ENCODE results near the gene SLC9B2. TPM values are rescaled to one million over a fixed set of nuclear protein-coding genes. Genes with fewer than 3 reads are reported as not detected.
"Not testable (repeated sequence)": the region's sequence is repeated elsewhere in the genome, so short reads cannot be mapped to it uniquely, and the experiment has no call there.

Gene SLC9B2
- total RNA-seq, 1 experiment from 2014 or later = 5.0 TPM

DNA sequence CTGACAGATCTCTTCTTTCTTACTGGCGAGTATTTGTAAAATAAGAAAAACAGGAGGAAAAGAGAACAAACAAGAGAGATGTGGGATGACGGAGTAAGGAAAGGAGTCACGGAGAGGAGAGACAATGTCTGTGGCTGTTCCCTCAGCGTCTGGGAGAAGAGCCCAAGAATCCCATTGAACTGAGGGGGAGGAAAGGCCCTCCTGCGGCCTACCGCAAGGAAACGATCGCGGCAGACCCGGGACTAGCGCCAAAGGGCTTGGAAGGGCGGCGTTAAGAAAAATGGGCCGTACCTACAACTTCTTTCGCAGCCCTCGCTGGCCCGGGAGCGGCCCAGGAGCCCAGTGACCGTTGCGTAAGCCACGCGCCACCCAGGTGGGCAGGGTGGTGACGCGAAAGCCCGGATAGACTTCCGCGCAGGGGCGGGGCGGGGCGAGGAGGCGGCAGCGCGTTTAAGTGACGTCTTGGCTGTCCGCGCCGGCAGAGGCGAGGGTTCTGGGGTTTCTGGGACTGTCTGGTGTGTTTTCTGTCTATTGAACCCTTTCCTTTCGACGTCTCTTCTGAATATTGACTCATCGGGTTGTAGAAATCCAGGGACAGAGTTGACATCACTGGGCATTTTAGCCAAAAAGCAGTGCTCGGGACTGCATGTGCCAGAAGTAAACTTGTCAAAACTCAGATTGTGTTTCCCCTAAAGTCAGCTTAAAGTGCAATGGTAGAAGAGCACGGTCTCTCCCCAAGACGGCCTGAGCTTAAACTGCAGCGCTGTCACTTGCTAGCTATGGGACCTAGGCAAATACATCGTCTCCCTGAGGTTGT lies 57.0 kb downstream of the SLC9B2 start, which contains the start of gene SLC9B1:
SLC9B1 (minus strand) TSS at position 398 of the 817 bp plus-strand sequence. CDS start 27,994 bp downstream, outside the sequence.
- peak; percentile 92 for DNase-seq (ENCODE audit: low read depth)

DNA sequence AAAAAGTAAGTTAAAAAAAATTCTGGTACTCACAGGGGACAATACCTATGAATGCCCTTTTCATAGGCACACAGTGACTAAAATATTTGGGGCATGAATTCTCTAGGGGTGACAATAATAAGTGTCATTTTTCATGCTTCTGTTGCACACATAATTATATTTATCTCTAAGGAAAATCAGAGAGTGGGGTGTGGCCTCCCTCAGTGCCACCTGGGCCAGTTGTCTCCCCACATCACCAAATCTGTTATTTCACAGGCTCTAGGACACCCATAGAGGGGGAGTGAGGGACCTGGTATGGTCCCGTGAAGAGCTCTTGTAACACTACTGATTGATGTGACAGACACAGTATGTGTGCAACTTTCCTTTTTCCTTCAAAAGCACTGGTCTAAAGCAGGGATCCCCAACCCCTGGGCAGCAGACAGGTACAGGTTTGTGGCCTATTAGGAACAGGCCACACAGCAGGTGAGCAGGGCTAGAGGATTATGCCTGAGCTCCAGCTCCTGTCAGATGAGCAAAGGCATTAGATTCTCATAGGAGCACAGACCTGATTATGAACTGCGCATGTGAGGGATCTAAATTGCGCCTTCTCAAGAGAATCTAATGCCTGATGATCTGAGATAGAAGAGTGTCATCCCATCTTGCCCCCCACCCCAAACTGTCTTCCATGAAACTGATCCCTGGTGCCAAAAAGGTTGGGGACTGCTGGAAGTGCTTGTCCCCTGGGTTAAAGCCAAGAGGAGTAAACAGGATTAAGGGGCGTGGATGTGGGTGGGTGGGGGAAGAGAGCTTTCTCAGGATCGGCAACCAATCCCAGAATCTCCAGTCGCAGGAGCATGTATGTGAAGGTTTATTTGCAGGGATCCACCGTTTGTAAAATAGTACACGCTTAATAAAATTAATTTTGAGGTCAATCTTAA lies 57.9 kb downstream of the SLC9B2 start:
- DNase-seq (ENCODE audit: low read depth) = peak; percentile 15

DNA sequence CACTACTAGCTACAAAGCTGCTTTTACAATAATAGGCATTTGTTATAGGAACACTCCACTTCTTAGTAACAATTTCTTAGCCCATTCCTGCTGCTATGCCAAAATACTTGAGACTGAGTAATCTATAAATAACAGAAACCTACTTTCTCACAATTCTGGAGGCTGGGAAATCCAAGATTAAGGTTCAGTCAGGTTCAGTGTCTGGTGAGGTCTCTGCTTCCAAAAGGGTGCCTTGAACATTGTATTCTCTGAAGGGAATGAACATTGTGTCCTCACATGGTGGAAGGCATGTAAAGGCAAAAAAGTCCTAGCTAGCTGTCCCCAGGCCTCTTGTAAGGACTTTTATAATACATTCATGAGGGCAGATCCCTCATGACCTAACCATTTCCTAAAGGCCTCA lies 64.0 kb downstream of the SLC9B2 start:
- no peak for DNase-seq (ENCODE audit: low read depth)

GRCh38 chr4:103012060-103012459 lies 64.5 kb downstream of the SLC9B2 start:
- DNase-seq (ENCODE audit: low read depth) = no peak

DNA sequence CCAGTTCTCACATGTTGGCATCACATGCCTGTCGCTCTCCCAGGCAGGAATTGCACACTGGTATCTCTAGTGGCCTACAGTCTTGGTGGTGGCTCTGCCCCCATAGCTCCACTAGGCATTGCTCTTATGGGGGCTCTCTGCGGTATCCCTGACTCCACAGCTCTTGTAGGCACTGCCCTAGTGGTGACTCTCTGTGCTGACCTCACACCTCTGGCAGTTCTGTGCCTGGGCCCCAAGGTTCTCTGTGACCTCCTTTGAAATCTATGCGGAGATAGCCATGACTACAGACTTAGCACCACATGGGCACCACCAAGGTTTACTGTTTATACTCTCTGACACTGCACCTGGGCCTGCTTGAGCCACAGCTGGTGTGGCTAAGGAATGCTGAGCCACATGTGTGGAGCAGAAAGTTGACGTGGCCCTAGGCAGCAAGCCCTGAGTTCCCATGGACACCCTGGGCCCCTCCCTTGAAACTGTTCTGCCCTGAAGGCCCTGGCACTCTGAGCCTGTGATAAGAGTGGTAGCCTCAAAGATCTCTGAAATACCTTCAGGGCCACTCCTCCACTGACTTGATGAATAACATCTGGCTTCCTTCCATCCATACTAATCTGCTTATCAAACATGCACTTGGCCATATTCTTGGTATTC lies 65.1 kb downstream of the SLC9B2 start:
- DNase-seq (ENCODE audit: low read depth) = peak; percentile 34

- no peak for DNase-seq (ENCODE audit: low read depth)
These were observed 65.8 kb downstream of the SLC9B2 start for GRCh38 chr4:103010804-103011203.

DNA sequence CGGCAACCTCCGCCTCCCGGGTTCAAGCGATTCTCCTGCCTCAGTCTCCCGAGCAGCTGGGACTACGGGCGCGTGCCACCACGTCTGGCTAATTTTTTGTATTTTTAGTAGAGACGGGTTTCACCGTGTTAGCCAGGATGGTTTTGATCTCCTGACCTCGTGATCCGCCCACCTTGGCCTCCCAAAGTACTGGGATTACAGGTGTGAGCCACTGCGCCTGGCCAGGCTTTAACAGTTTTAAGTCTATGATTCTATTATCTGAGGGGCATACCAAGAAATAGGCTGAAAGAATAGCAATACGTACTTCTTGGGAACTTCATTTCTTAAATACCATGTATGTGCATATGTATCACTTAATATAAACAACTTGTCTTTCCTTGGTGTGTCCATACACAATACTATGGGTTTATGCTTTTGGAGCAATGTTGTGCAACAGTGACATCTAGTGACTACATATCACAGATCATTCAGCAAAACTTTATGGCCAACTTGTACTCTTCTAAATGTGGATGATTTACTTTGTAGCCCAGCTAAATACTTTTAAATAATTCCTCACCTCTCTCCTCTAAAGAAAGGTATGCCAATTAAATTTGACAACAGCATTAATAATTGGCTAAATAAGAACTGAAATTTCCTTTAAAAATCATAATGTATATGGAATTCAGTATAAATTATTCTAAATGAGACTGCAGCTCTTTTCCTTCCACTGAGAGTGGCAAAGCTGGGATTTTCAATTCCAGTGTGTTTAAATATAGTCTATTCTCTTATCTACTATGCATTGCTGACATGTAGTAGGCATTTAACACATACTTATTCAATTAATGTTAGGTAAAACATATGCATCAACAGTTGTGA lies 67.5 kb downstream of the SLC9B2 start:
- DNase-seq (ENCODE audit: low read depth) = peak; percentile 25

- no peak for DNase-seq (ENCODE audit: low read depth)
These were observed 74.0 kb downstream of the SLC9B2 start for GRCh38 chr4:103002551-103002950.

DNA sequence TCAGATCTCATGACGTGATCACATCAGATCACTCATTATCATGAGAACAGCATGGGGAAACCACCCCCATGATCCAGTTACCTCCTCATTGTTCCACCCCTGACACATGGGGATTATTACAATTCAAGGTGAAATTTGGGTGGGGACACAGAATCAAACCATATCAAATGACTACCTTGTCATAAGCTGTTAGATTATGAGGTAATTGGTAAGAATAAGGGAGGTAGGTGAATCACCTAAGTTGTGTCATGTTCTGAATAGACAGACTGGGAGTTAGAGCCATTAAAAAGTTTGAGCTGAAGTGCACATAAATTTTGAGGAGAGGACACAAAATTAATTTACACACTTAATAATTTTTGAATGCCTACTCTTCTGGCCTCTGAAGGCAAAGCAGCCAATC lies 81.8 kb downstream of the SLC9B2 start:
- DNase-seq (ENCODE audit: low read depth) = no peak

DNA sequence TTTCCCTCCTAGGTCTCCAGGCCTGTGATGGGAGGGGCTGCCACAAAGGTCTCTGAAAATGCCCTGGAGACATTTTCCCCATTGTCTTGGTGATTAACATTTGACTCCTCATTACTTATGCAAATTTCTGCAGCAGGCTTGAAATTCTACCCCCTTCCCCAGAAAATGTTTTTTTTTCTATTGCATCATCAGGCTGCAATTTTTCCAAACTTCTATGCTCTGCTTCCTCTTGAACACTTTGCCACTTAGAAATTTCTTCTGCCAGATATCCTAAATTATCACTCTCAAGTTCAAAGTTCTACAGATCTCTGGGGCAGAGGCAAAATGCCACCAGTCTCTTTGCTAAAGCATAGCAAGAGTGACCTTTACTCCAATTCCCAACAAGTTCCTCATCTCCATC lies 82.6 kb downstream of the SLC9B2 start:
- not testable (repeated sequence) for DNase-seq (ENCODE audit: low read depth)

- DNase-seq (ENCODE audit: low read depth) = no peak
These were observed 88.0 kb downstream of the SLC9B2 start for GRCh38 chr4:102988429-102989020.

DNA sequence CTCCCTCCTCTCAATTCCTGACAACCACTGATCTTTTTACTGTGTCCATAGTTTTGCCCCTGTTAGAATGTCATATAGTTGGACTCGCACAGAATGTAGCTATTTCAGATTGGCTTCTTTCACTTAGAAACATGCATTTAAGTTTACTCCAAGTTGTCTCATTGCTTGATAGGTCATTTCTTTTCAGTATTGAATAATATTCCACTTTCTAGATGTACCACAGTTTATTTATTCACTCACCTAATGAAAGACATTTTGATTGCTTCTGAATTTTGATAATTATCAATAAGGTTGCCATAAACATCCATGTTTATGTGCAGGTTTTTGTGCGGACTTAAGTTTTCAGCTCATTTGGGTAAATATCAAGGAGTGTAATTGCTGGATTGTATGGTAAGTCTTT lies 95.6 kb downstream of the SLC9B2 start:
- DNase-seq (ENCODE audit: low read depth) = no peak

Other genes starting within 250 kb of the SLC9B2 start
- gene UBE2D3, start 249.2 kb downstream of the SLC9B2 start, total RNA-seq (2014; rRNA removed; shearing (Covaris generic)) = 204 and 230 TPM in 2 replicates
- 28.8 and 69.4 TPM in 2 replicates for gene CISD2, start 207.8 kb downstream of the SLC9B2 start, total RNA-seq (2014; rRNA removed; shearing (Covaris generic))
- gene SLC9B1, start 57.1 kb downstream of the SLC9B2 start, total RNA-seq (2014; rRNA removed; shearing (Covaris generic)) = not detected in 2 replicates
- gene BDH2, start 23.1 kb upstream of the SLC9B2 start, total RNA-seq (2014; rRNA removed; shearing (Covaris generic)) = 4.6 and 7.7 TPM in 2 replicates
- gene CENPE, start 121.6 kb upstream of the SLC9B2 start, total RNA-seq (2014; rRNA removed; shearing (Covaris generic)) = 22.8 and 38.3 TPM in 2 replicates